Smooth muscle cell (in vitro differentiated cells): Measurements from ENCODE around the gene IDH1. TPM values are rescaled to one million over a fixed set of nuclear protein-coding genes. Genes with fewer than 3 reads are reported as not detected.

Experiments used
- DNase-seq: peaks from one replicate; lab custom pipeline; 2025; ENCODE audit not compliant: unreplicated experiment; lab: John Stamatoyannopoulos, UW
- H2AFZ ChIP-seq: fragments of 200-600 bp; sonication (generic); 2 replicates; pipeline ENCODE4 v1.6.0; 2016; ENCODE audit warnings: antibody characterized with exemption, low read depth, mild to moderate bottlenecking
- H3F3A ChIP-seq: fragments of 200-600 bp; sonication (generic); 2 replicates; pipeline ENCODE4 v1.6.0; 2017; ENCODE audit warnings: antibody characterized with exemption, low read depth
- H3K27ac ChIP-seq: fragments of 200-600 bp; sonication (generic); 2 replicates; pipeline ENCODE4 v1.5.1; 2016; ENCODE audit warnings: low read depth, mild to moderate bottlenecking
- H3K27me3 ChIP-seq: fragments of 200-600 bp; sonication (generic); 2 replicates; pipeline ENCODE4 v1.6.1; 2016; ENCODE audit warnings: low read depth, mild to moderate bottlenecking
- H3K36me3 ChIP-seq: fragments of 200-600 bp; sonication (generic); 2 replicates; pipeline ENCODE4 v1.5.1; 2016; ENCODE audit warnings: low read depth
- H3K4me1 ChIP-seq: fragments of 200-600 bp; sonication (generic); 2 replicates; pipeline ENCODE4 v1.5.1; 2016; ENCODE audit warnings: low read depth
- H3K4me2 ChIP-seq: fragments of 200-600 bp; sonication (generic); 2 replicates; pipeline ENCODE4 v1.6.0; 2016; ENCODE audit warnings: mild to moderate bottlenecking
- H3K4me3 ChIP-seq: fragments of 200-600 bp; sonication (generic); 2 replicates; pipeline ENCODE4 v1.5.1; 2016; ENCODE audit warnings: mild to moderate bottlenecking
- H3K79me2 ChIP-seq: fragments of 200-600 bp; sonication (generic); 2 replicates; pipeline ENCODE4 v1.6.0; 2016; ENCODE audit warnings: low read depth, mild to moderate bottlenecking
- H3K9ac ChIP-seq: fragments of 200-600 bp; sonication (generic); 2 replicates; pipeline ENCODE4 v1.6.0; 2016; ENCODE audit warnings: low read depth
- H3K9me3 ChIP-seq: fragments of 200-600 bp; sonication (generic); replicated peaks from 2 replicates; pipeline ENCODE4 v1.5.1; 2016; ENCODE audit warnings: low read depth
- H4K20me1 ChIP-seq: fragments of 200-600 bp; sonication (generic); 2 replicates; pipeline ENCODE4 v1.6.0; 2016; ENCODE audit warnings: low read depth
- WGBS: methylation state at CpG from one replicate; pipeline ENCODE4 v1.1.7; 2016; ENCODE audit warnings: low lambda C conversion rate; 5-methylcytosine and 5-hydroxymethylcytosine counted together
- polyA plus RNA-seq: library from polyadenylated mRNA; unstranded; fragments of >200 nt; fragmentation: Nextera tagmentation; extraction: Ambion mirVana; gene quantifications from 2 replicates; pipeline ENCODE4 v1.2.1, GENCODE V29; 2016
- total RNA-seq: library from RNA; depleted of rRNA; stranded (reverse); fragments of >200 nt; gene quantifications from 2 replicates; pipeline ENCODE4 v1.2.3, GENCODE V29; 2014
- TF ChIP-seq, protein P1 (sequence below): fragments of 200-600 bp; sonication (generic); IDR thresholded peaks from 2 replicates; pipeline ENCODE4 v1.5.1; 2017; ENCODE audit warnings: borderline replicate concordance, mild to moderate bottlenecking, antibody characterized with exemption; ENCODE audit not compliant: insufficient read depth, poor library complexity, severe bottlenecking

IDH1 gene
- total and polyA plus RNA-seq, 2 experiments from 2014 or later = 97.2 to 98.6 TPM

DNA sequence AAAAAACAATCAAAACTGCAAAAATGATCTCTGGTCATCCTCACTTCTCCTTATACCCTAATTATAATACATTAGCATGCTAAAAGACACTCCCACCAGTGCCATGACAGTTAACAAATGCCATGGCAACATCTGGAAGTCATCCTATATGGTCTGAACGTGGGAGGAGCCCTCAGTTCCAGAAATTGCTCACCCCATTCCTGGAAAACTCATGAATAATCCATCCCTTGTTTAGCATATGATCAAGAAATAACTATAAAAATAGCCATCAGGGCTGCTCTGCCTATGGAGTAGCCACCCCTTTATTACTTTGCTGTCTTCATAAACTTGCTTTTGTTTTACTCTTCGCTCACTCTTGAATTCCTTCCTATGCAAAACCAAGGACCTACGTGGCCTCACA, 59.3 kb downstream of the IDH1 start:
- no peaks in the 10 kb centered on the region for H3K36me3 ChIP-seq
- WGBS = 95% methylated on average over 3 of the region's 3 CpGs

DNA sequence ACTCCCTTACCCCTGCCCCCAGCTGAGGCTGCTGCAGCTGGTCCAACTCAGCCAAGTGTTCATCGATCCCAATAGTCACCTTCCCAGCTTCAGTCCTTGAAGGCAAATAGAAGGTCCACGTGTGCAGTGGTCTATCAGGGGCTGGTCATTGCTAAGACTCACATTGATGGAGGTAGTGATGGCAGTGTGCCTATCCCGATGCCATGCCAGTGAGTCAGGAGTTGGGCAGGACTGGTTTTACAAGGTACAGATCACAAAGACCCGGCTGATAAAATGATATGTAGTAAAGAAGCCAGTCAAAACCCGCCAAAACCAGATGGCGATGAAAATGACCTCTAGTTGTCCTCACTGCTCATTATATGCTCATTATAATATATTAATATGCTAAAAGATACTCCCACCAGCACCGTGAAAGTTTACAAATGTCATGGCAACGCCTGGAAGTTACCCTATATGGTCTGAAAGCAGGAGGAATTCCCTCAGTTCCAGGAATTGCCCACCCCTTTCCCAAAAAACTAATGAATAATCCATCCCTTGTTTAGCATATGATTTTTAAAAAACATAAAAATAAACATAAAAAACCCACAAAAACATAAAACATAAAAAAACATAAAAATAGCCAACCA, 62.1 kb downstream of the IDH1 start:
- TF ChIP-seq, protein P1, sequence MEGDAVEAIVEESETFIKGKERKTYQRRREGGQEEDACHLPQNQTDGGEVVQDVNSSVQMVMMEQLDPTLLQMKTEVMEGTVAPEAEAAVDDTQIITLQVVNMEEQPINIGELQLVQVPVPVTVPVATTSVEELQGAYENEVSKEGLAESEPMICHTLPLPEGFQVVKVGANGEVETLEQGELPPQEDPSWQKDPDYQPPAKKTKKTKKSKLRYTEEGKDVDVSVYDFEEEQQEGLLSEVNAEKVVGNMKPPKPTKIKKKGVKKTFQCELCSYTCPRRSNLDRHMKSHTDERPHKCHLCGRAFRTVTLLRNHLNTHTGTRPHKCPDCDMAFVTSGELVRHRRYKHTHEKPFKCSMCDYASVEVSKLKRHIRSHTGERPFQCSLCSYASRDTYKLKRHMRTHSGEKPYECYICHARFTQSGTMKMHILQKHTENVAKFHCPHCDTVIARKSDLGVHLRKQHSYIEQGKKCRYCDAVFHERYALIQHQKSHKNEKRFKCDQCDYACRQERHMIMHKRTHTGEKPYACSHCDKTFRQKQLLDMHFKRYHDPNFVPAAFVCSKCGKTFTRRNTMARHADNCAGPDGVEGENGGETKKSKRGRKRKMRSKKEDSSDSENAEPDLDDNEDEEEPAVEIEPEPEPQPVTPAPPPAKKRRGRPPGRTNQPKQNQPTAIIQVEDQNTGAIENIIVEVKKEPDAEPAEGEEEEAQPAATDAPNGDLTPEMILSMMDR = no peak

More for the DNA sequence above, 59.3 kb downstream of the IDH1 start:
- H3K9ac ChIP-seq = no peak overlapping the region
- no peak overlapping the region for H3K4me3 ChIP-seq
- H3K9me3 ChIP-seq = no peaks in the 10 kb centered on the region
- H3K27ac ChIP-seq = no peak overlapping the region
- H3K4me1 ChIP-seq = no peaks in the 10 kb centered on the region
- no peaks in the 10 kb centered on the region for H3K27me3 ChIP-seq
- TF ChIP-seq, protein P1 = no peak
- H2AFZ ChIP-seq = no peak overlapping the region
- no peak overlapping the region for H3K4me2 ChIP-seq
- H4K20me1 ChIP-seq = no peaks in the 10 kb centered on the region
- H3F3A ChIP-seq = no peaks in the 10 kb centered on the region
- DNase-seq = no peak
- no peaks in the 10 kb centered on the region for H3K79me2 ChIP-seq

DNA sequence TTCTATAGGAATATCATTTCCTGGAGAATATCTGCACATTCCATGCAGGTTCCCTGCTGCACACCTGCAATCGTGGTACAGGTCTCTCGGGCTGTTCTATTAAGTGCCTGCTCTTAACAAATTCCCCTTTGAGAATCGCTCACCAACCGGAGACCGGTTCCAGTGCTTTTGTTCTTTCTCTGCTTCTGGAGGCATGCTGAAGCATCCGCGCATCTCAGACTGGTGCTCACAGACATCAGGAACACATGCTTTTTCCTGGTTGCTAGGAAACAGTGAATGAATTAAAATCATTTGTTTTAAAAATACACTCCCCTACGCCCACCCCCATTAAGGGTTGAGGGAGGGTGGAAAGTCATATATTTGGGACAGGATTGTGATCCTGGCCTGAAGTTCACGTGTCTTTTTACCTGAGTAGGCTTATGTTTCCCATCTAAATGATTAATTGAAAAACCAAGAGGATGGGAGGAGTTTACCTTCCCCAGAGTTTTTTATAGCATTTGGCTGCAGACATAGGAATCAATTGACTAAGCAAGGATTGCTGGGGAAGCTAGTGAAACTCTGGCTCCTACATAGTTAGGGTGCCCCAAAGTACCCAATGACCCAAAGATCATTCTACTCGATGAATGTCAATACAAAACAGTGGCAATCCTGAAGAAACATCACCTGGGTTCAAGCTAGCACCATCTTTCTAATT, 64.9 kb downstream of the IDH1 start, which contains the start of gene C2orf80:
Gene C2orf80, minus strand, starts transcription at position 221 of the 694 bp plus-strand sequence. CDS start 3,044 bp downstream, outside the sequence.
- Histone ChIP-seq H3F3A (no peaks in the 10 kb centered on the region), H4K20me1 (no peaks in the 10 kb centered on the region)
- 91% methylated on average over 10 of the region's 10 CpGs for WGBS

More for the DNA sequence above, 62.1 kb downstream of the IDH1 start:
- Histone ChIP-seq H3K4me1 (peaks cover 10% of the 10 kb centered on the region), H2AFZ (no peak overlapping the region), H3K4me2 (no peak overlapping the region), H3K4me3 (no peak overlapping the region), H3K36me3 (no peaks in the 10 kb centered on the region), H3F3A (no peaks in the 10 kb centered on the region), H3K9ac (no peak overlapping the region), H3K9me3 (no peaks in the 10 kb centered on the region), H3K79me2 (no peaks in the 10 kb centered on the region), H3K27ac (no peak overlapping the region), H4K20me1 (no peaks in the 10 kb centered on the region), H3K27me3 (no peaks in the 10 kb centered on the region)
- DNase-seq = no peak
- WGBS = 92% methylated on average over 8 of the region's 8 CpGs

More for the DNA sequence above, 64.9 kb downstream of the IDH1 start, which contains the start of gene C2orf80:
- H3K4me1 ChIP-seq = peaks cover 10% of the 10 kb centered on the region
- no peaks in the 10 kb centered on the region for H3K79me2 ChIP-seq
- H3K9me3 ChIP-seq = no peaks in the 10 kb centered on the region
- H3K4me3 ChIP-seq = no peak within 1 kb of the TSS
- H3K27me3 ChIP-seq = peaks cover 7% of the 10 kb centered on the region
- no peaks in the 10 kb centered on the region for H3K36me3 ChIP-seq
- H2AFZ ChIP-seq = no peak within 1 kb of the TSS
- no peak within 1 kb of the TSS for H3K27ac ChIP-seq
- DNase-seq = no peak
- H3K9ac ChIP-seq = no peak within 1 kb of the TSS
- no peak within 1 kb of the TSS for H3K4me2 ChIP-seq
- TF ChIP-seq, protein P1 = no peak
